ENCODE data around the gene CBLL1. TPM values are rescaled to one million over a fixed set of nuclear protein-coding genes. Genes with fewer than 3 reads are reported as not detected.

Gene CBLL1
- total RNA-seq, 2 donors from 2014 or later, result 19.3 to 31.9 TPM

DNA sequence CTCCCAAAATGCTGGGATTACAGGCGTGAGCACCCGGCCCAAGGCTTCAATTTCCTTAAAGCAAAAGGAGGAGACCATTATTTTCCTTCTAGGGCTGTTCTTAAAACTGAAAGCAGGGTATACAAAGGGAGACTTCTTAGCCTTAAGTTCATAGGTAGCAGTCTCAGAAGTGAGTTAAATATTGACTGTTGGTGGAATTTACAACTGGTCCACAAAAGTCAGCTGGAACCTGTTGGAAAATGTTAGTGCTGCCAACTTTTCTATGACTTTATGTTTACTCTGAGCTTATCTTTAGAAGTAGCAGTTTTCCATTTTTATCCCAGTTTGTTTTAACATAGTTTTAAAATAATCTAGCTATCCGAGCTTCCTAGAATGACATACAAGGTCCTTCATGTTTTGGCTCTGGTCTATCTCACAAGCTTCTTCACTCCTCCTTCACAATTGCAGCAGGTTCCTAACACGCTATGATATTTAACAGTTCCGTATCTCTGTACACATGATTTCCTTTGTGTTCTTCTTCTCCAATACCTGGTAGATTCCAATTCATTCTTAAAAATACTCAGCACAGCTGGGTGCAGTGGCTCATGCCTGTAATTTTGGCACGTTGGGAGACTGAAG is 55.8 kb downstream of the CBLL1 start:
- DNase-seq (ENCODE audit: low spot score), result no peak
- TF ChIP-seq, protein P1, sequence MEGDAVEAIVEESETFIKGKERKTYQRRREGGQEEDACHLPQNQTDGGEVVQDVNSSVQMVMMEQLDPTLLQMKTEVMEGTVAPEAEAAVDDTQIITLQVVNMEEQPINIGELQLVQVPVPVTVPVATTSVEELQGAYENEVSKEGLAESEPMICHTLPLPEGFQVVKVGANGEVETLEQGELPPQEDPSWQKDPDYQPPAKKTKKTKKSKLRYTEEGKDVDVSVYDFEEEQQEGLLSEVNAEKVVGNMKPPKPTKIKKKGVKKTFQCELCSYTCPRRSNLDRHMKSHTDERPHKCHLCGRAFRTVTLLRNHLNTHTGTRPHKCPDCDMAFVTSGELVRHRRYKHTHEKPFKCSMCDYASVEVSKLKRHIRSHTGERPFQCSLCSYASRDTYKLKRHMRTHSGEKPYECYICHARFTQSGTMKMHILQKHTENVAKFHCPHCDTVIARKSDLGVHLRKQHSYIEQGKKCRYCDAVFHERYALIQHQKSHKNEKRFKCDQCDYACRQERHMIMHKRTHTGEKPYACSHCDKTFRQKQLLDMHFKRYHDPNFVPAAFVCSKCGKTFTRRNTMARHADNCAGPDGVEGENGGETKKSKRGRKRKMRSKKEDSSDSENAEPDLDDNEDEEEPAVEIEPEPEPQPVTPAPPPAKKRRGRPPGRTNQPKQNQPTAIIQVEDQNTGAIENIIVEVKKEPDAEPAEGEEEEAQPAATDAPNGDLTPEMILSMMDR (IDR thresholded peaks at IDR 0.05), result no peak
- H3K27ac ChIP-seq, result no peak overlapping the region
- H3K4me3 ChIP-seq, result no peak overlapping the region
- no peaks in the 10 kb centered on the region for H3K36me3 ChIP-seq
- no peaks in the 10 kb centered on the region for H3K4me1 ChIP-seq
- H3K27me3 ChIP-seq, result no peaks in the 10 kb centered on the region
- no peaks in the 10 kb centered on the region for H3K9me3 ChIP-seq

- H3K9me3 ChIP-seq, result no peaks in the 10 kb centered on the region
- DNase-seq (ENCODE audit: low spot score), result no peak
- no peak within 1 kb of the TSS for H3K4me3 ChIP-seq
- no peak within 1 kb of the TSS for H3K27ac ChIP-seq
- no peaks in the 10 kb centered on the region for H3K36me3 ChIP-seq
- no peaks in the 10 kb centered on the region for H3K4me1 ChIP-seq
- H3K27me3 ChIP-seq, result no peaks in the 10 kb centered on the region
- TF ChIP-seq, protein P1 (IDR thresholded peaks at IDR 0.05), result no peak
Observed at GRCh38 chr7:107803009-107803610, 59.2 kb downstream of the CBLL1 start, which contains the start of gene SLC26A3. SLC26A3 (minus strand) TSS chr7:107803223; CDS start chr7:107794509, 8,714 bp downstream.

DNA sequence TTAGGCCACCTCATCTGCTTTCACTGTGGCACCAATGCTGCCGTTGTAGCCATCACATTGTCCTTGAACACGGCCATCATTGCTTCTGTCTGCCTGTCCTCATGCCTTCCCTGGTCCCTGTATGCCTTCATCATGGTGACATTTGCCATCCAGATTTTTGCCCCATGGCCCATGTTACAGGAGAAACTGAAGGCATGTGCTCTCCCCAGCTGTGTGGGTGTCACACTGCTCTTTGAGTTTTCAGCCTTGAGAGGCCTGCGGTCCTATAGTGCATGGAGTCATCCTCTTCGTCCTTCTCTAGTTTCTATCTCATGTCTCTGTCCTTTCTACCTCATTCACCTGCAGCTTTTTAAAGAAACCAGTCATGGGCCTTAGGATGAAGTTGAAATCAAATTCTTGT is 65.2 kb downstream of the CBLL1 start:
- Histone ChIP-seq H3K27ac (no peak overlapping the region), H3K36me3 (no peaks in the 10 kb centered on the region), H3K4me3 (no peak overlapping the region), H3K9me3 (no peaks in the 10 kb centered on the region), H3K27me3 (no peaks in the 10 kb centered on the region), H3K4me1 (no peaks in the 10 kb centered on the region)
- TF ChIP-seq, protein P1 (IDR thresholded peaks at IDR 0.05), result no peak
- no peak for DNase-seq (ENCODE audit: low spot score)

- no peaks in the 10 kb centered on the region for H3K27me3 ChIP-seq
- no peak overlapping the region for H3K4me3 ChIP-seq
- no peak overlapping the region for H3K27ac ChIP-seq
- TF ChIP-seq, protein P1 (IDR thresholded peaks at IDR 0.05), result no peak
- no peaks in the 10 kb centered on the region for H3K4me1 ChIP-seq
- DNase-seq (ENCODE audit: low spot score), result no peak
- H3K9me3 ChIP-seq, result no peaks in the 10 kb centered on the region
- no peaks in the 10 kb centered on the region for H3K36me3 ChIP-seq
Observed at GRCh38 chr7:107810626-107811025, 66.7 kb downstream of the CBLL1 start.

Other genes starting within 250 kb of the CBLL1 start
- gene COG5, start 180.2 kb upstream of the CBLL1 start, total RNA-seq, result 10 to 100 TPM; 28.0 to 31.8 TPM
- 1 to 10 TPM; 5.0 to 7.2 TPM for gene DUS4L, start 180.2 kb upstream of the CBLL1 start, total RNA-seq
- gene BCAP29, start 163.9 kb upstream of the CBLL1 start, total RNA-seq, result 100 to 1,000 TPM; 115 to 258 TPM
- gene SLC26A4, start 83.3 kb upstream of the CBLL1 start, total RNA-seq, result under 1 TPM; 0.30 to 0.51 TPM
- gene SLC26A3, start 59.1 kb downstream of the CBLL1 start, total RNA-seq, result not detected
- gene DLD, start 147.0 kb downstream of the CBLL1 start, total RNA-seq, result 100 to 1,000 TPM in 1 of 2 donors, 10 to 100 TPM in 1; 52.9 to 153 TPM

All from right atrium auricular region (tissue), 2 donors.